Measurements from ENCODE around the gene KCNK4.

- TF ChIP-seq CTCF (conservative IDR thresholded peaks at IDR 0.05; ENCODE audit: low read depth, low read length): no peak
- TF ChIP-seq EZH2 (IDR thresholded peaks at IDR 0.05; ENCODE audit: borderline replicate concordance, low read depth, low read length, poor library complexity, severe bottlenecking): no peak
These were observed 14.3 kb upstream of the KCNK4 start for GRCh38 chr11:64276653-64277431.

Data from A673 (cell line).